ENCODE data around the gene RPN2. TPM values are rescaled to one million over a fixed set of nuclear protein-coding genes. Genes with fewer than 3 reads are reported as not detected.
A peak's percentile ranks its signal among the peaks of the same experiment; 100 is the strongest.

RPN2 gene
- total RNA-seq, 1 donor from 2014 or later: 272 TPM

GRCh38 chr20:37266940-37267666, 88.0 kb downstream of the RPN2 start:
- DNase-seq (ENCODE audit: low read depth): no peak

GRCh38 chr20:37267667-37268313, 88.7 kb downstream of the RPN2 start:
- DNase-seq (ENCODE audit: low read depth): no peak

GRCh38 chr20:37270576-37271420, 91.7 kb downstream of the RPN2 start:
- DNase-seq (ENCODE audit: low read depth): no peak

- DNase-seq (ENCODE audit: low read depth): no peak
Measured at GRCh38 chr20:37271421-37271768, 92.3 kb downstream of the RPN2 start.

DNA sequence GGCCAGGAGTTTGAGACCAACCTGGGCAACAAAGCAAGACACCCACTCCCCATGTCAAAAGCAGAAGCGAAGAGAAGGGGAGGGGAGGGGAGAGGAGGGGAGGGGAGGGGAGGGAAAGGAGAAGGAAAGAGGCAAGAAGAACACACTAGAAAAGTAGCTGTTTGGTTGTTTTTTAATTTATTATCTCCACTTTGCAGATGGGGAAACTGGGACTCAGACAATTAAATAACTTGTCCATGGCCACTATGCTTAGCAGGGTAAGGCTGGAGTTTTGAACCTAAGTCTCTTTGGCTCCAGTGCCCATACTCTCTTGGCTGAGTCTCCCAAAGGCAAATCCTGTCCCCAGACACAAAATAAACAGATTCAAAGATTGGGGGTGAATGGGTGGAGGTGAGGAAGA, 94.9 kb downstream of the RPN2 start:
- no peak for DNase-seq (ENCODE audit: low read depth)

DNA sequence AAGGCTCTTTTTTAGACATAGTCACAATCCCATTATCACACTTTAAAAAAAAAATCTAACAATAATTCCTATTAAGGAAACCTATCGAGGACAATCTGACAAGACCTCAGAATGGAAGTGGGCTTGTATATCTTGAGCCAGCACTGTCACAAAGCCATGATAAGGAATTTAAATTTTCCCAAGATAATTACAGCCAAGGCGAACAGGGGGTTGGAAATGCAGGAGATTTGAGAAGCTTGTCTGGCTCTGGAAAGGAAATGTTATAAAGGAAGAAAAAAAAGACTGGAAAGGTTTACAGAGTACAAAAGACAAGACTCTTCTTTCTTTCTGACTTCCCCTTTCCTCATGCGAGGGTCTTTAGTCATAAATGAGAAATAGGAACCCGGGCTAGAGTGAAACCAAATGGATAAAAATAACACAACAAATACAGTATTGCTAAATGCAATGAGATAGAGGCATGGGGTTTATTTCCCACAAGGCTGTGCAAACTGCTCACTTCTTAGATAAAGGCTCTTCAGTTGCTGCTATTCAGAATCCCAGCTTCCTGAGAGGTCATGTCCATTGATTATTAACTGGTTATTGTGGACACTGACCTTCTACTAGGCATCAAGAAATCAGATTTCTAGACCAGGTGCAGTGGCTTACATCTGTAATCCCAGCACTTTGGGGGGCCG, 95.9 kb downstream of the RPN2 start:
- no peak for DNase-seq (ENCODE audit: low read depth)

DNA sequence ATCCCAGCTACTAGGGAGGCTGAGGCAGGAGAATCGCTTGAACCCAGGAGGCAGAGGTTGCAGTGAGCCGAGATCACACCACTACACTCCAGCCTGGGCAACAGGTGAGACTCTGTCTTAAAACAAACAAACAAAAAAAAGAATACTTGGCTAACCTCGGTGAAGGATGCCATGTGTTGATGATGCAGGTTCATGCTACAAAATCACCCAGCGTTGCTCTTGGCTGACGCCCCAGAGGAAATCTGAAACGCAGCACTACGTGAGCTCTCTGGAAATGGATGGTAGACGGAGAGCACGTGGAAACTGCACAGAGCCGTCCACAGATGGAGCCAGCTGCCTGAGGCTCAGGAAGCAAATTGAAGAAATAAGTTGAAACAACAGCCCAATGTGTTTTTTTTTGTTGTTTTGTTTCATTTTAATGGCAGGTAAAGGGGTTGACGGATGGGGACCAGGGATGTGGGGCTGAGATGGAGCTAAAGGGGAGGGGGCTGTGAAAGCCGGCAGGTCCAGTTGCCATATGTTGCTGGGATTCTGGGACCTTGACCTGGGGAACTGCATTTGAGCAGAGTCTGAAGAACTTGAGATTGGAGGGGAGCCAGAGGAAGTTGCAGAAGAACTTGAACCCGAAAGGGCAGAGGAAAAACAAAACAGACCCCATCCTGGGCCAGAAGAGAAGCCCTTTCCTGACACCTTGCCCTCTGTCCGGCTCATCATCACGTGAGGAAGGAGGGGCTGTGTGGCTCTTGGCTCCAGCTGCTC, 97.5 kb downstream of the RPN2 start:
- DNase-seq (ENCODE audit: low read depth): peak; percentile 52

DNA sequence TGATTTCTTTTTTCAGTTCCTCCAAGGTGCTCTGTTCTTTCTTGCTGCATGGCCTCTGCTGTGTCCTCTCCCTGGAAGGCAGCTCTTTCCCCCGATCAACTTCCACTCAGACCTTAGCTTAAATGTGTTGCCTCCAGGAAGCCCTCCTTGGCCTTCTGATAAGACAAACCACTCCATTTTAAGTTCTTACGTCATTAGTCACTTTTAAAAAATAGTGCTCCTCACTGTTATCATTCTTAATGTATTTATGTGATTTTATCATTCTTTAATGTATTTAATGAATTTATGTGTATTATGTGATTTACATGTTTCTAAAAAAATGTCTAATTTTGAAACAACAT, 98.1 kb downstream of the RPN2 start:
- DNase-seq (ENCODE audit: low read depth): no peak

- no peak for DNase-seq (ENCODE audit: low read depth)
Measured at GRCh38 chr20:37278966-37279590, 99.9 kb downstream of the RPN2 start.

DNA sequence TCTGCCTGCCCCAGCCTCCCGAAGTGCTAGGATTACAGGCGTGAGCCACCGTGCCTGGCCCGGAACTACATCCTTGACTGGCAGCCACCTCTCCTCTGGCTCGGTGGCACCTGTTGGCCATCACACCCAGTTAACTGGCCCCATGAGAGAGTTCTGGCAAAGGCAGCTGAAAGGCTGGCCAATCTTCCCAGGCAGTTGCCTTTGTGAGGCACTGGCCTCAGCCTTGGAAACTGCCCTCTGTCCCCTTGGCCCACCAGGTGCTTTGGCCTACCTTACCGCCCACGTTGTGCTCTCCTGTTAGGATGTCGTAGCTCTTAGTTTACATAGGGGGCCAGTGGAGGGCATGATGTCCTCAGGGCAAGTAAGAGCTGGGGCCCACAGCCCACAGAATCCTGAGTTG, 100.7 kb downstream of the RPN2 start:
- DNase-seq (ENCODE audit: low read depth): no peak

GRCh38 chr20:37280403-37280802, 101.3 kb downstream of the RPN2 start:
- no peak for DNase-seq (ENCODE audit: low read depth)

DNA sequence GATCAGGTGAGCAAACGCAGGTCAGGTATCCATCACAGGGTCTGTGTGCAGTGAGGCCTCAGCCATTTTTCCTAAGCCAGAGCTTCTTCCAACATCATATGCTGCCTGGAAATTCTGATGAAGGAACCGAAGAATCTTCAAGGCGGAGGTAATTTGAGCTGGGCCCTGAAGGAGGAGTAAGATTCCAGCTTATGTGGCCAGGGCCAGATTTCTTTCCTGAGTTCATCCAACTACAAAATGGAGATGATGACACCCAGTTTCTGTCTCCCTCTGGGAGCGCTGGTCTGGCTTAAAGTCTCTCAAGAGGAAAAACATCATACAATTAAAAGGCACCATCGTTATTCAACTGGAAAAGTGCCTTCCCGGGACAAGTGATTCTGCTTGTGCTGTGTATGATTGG, 103.4 kb downstream of the RPN2 start:
- DNase-seq (ENCODE audit: low read depth): peak; percentile 29

- no peak for DNase-seq (ENCODE audit: low read depth)
Measured at GRCh38 chr20:37283530-37284195, 104.5 kb downstream of the RPN2 start.

GRCh38 chr20:37284691-37285161, 105.6 kb downstream of the RPN2 start:
- DNase-seq (ENCODE audit: low read depth): no peak

GRCh38 chr20:37285664-37286374, 106.7 kb downstream of the RPN2 start:
- DNase-seq (ENCODE audit: low read depth): no peak

DNA sequence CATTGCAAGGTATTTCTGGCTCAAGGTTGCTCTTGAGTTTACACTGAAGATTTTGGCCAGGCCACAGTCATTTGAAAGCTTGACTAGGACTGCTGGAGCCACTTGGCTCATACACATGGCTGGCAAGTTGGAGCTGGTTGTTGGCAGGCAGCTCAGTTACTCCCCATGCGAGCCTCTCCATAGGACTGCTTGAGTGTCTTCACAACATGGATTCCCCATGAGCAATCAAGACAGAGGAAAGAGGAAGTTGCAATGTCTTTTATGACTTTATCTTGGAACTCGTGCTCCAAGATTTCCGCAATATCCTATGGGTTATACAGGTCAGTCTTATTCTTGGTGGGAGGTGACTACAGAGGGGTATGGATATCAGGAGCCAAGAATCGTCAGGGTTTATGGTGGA, 109.0 kb downstream of the RPN2 start:
- no peak for DNase-seq (ENCODE audit: low read depth)

GRCh38 chr20:37290158-37290810, 111.2 kb downstream of the RPN2 start:
- no peak for DNase-seq (ENCODE audit: low read depth)

All from renal cortical epithelial cell (primary cell).